Nephron (organoid): ENCODE measurements around the gene GMPR.

Source experiments
- H3K27ac Mint-ChIP-seq, 3 experiments: 2 replicates each; pipeline ENCODE4 v1.8.0; 2020; ENCODE audit warnings: mixed read lengths in 3 of 3, mild to moderate bottlenecking in 2 of 3, moderate library complexity in 1 of 3
- H3K27me3 Mint-ChIP-seq: 2 replicates; pipeline ENCODE4 v1.8.0; 2021; ENCODE audit warnings: low read depth, mild to moderate bottlenecking, moderate library complexity, mixed read lengths
- H3K36me3 Mint-ChIP-seq: 2 replicates; pipeline ENCODE4 v1.8.0; 2020; ENCODE audit warnings: low read depth, mixed read lengths
- H3K4me1 Mint-ChIP-seq: 2 replicates; pipeline ENCODE4 v1.8.0; 2020; ENCODE audit warnings: mixed read lengths
- H3K4me3 Mint-ChIP-seq, 3 experiments: 2 replicates each; pipeline ENCODE4 v1.8.0; 2020; ENCODE audit warnings: mild to moderate bottlenecking in 3 of 3, mixed read lengths in 3 of 3, moderate library complexity in 2 of 3
- H3K9me3 Mint-ChIP-seq: 2 replicates; pipeline ENCODE4 v1.8.0; 2020; ENCODE audit warnings: mixed read lengths
- TF ChIP-seq, protein P1 (sequence below), 3 experiments: fragments of 200-600 bp; sonication (generic); IDR thresholded peaks; one replicate each; pipeline ENCODE4 v1.5.0; 2021; ENCODE audit warnings: antibody characterized with exemption in 3 of 3; ENCODE audit not compliant: unreplicated experiment in 3 of 3

Gene GMPR

DNA sequence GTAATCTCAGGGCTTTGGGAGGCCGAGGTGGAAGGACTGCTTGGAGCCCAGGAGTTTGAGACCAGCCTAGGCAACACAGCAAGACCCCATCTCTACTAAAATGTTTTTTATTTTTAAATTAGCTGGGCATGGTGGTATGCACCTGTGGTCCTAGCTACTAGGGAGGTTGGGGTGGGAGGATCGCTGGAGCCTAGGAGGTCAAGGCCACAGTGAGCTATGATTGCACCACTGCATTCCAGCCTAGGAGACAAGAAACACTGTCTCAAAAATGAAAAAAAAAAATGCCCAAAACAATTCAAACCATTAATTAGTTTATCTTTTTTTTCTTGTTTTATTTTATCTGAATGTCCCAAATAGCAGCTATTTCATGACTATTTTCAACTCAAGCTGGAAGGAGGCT is 85.8 kb downstream of the GMPR start:
- peaks cover 32% of the 10 kb centered on the region for H3K36me3 Mint-ChIP-seq
- peaks cover 4% of the 10 kb centered on the region for H3K27me3 Mint-ChIP-seq
- TF ChIP-seq, protein P1, sequence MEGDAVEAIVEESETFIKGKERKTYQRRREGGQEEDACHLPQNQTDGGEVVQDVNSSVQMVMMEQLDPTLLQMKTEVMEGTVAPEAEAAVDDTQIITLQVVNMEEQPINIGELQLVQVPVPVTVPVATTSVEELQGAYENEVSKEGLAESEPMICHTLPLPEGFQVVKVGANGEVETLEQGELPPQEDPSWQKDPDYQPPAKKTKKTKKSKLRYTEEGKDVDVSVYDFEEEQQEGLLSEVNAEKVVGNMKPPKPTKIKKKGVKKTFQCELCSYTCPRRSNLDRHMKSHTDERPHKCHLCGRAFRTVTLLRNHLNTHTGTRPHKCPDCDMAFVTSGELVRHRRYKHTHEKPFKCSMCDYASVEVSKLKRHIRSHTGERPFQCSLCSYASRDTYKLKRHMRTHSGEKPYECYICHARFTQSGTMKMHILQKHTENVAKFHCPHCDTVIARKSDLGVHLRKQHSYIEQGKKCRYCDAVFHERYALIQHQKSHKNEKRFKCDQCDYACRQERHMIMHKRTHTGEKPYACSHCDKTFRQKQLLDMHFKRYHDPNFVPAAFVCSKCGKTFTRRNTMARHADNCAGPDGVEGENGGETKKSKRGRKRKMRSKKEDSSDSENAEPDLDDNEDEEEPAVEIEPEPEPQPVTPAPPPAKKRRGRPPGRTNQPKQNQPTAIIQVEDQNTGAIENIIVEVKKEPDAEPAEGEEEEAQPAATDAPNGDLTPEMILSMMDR (IDR thresholded peaks at IDR 0.05; ENCODE audit: unreplicated experiment in 3 of 3) = no peak
- H3K9me3 Mint-ChIP-seq = no peaks in the 10 kb centered on the region
- no peak overlapping the region for H3K4me3 Mint-ChIP-seq
- H3K4me1 Mint-ChIP-seq = peaks cover 44% of the 10 kb centered on the region
- H3K27ac Mint-ChIP-seq = peak overlapping the region in 2 of 3 experiments; percentile 14 to 47

DNA sequence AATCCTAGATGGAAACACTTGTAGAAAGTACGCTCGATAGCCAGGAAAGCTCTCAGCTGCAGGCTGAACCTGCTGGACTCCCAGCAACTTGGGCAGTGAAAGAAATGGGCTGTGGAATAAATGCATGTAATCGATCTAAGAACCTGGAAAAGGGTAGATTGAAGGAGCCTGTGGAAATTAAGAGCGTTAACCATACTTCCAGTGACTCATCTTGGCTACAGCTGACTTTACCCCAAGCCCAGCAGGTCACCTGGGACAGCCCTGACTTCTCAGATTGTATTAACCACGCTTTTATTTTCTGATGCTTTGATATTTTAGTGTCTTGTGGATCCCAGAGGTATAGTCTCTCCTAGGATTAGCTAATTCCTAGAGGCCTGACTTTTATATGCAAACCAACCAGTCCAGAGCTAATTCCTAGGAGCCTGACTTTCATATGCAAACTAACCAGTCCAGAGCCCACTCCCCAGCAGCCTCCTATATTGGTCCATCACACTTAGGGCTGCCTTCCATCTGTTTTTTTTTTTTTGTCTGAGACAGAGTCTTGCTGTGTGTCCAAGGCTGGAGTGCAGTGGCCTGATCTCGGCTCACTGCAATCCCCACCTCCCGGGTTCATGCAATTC is 86.3 kb downstream of the GMPR start:
- Mint-ChIP-seq H3K36me3 (peaks cover 35% of the 10 kb centered on the region), H3K27ac (peak overlapping the region in 2 of 3 experiments; percentile 14 to 47), H3K9me3 (no peaks in the 10 kb centered on the region), H3K4me3 (no peak overlapping the region), H3K27me3 (peaks cover 4% of the 10 kb centered on the region), H3K4me1 (peaks cover 45% of the 10 kb centered on the region)
- TF ChIP-seq, protein P1 (IDR thresholded peaks at IDR 0.05; ENCODE audit: unreplicated experiment in 3 of 3) = no peak

DNA sequence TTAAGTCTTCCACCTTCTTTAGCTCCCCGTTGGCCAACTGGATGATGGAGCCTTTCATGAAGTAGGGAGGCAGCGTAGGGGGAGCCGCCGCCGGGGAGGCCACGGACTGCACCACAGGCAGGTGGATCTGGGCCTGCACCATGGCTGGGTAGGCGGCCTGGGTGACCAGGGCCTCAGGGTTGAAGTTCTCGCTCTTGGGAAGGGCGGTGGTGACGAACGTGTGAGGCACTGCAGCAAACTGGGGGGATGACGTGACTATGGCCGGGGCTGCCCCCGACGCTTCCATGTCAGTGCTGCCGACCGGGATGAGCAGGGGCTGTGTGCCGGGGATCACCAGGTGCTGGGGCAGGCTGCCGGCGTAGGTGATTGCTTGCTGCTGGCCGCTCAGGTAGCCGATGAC is 88.1 kb downstream of the GMPR start:
- Mint-ChIP-seq H3K4me3 (no peak overlapping the region), H3K27ac (no peak overlapping the region), H3K36me3 (peaks cover 35% of the 10 kb centered on the region), H3K9me3 (no peaks in the 10 kb centered on the region), H3K27me3 (peaks cover 4% of the 10 kb centered on the region), H3K4me1 (peaks cover 30% of the 10 kb centered on the region)
- TF ChIP-seq, protein P1 (IDR thresholded peaks at IDR 0.05; ENCODE audit: unreplicated experiment in 3 of 3) = no peak

DNA sequence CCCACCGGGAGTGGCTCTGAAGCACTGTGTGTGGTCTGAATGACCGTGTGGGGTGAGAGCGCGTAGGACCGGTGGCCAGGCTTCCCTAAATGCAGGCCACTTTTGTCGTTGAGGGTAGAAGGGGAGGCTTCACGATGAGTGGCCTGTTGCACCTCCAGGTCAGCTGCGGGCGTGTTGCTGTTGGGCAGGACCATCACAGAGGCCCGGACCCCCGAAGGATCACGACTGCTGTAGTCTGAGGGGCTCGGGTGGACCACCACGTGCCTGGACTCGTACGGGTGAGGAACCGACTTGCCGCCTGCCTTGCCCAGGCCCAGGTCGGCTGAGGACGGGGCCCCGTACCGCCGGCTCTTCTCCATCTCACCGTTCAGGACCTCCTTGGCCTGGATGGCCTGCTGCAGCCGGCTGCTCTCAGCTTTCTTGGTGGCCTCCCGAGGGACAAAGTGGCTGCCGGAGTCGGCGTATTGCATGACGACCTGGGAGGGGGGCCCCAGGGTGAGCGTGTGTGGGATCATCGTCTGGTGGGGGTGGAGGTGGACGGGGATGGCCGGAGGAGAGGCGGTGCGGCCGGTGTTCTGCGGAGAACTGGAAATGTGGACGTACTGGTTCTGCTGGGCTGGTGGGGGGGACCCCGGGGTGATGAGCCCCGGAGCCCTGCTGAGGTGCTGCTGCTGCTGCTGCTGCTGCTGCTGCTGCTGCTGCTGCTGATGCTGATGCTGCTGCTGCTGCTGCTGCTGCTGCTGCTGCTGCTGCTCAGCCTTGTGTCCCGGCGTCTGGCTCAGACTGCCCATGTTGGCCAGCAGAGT is 88.8 kb downstream of the GMPR start:
- peaks cover 4% of the 10 kb centered on the region for H3K27me3 Mint-ChIP-seq
- H3K4me1 Mint-ChIP-seq = peaks cover 24% of the 10 kb centered on the region
- no peaks in the 10 kb centered on the region for H3K9me3 Mint-ChIP-seq
- H3K27ac Mint-ChIP-seq = no peak overlapping the region
- H3K36me3 Mint-ChIP-seq = peaks cover 35% of the 10 kb centered on the region
- TF ChIP-seq, protein P1 (IDR thresholded peaks at IDR 0.05; ENCODE audit: unreplicated experiment in 3 of 3) = no peak
- H3K4me3 Mint-ChIP-seq = no peak overlapping the region

DNA sequence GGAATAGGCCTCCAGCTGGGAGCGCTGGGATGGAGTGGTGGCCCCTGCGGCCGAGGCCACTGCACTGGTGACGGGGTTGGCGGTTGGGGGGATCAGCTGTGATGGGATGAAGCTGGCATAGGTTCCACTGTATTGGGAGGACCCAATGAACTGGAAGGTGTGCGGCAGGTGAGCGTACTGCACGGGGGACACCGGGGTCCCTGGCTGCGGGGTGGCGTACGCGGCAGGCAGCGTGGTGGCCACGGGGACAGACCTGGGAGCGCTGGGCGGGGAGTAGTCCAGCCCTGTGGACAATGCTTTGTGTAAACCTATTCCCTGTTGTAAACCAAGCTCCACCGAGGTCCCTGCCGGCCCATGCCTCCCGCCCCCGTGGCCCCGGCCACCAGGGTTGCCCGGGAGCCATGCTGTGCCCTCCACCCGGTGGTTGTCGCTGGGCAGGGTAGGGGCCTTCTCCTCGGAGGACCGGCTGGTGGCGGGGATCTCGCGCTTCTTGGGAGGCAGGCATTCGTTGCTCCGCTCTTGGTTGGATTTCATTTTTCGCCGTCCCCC is 89.5 kb downstream of the GMPR start:
- peaks cover 4% of the 10 kb centered on the region for H3K27me3 Mint-ChIP-seq
- no peak overlapping the region for H3K4me3 Mint-ChIP-seq
- H3K4me1 Mint-ChIP-seq = peaks cover 18% of the 10 kb centered on the region
- H3K36me3 Mint-ChIP-seq = peaks cover 35% of the 10 kb centered on the region
- TF ChIP-seq, protein P1 (IDR thresholded peaks at IDR 0.05; ENCODE audit: unreplicated experiment in 3 of 3) = no peak
- H3K9me3 Mint-ChIP-seq = no peaks in the 10 kb centered on the region
- H3K27ac Mint-ChIP-seq = no peak overlapping the region
